ENCODE data around the gene TACSTD2. TPM values are rescaled to one million over a fixed set of nuclear protein-coding genes. Genes with fewer than 3 reads are reported as not detected.
A peak's percentile ranks its signal among the peaks of the same experiment; 100 is the strongest.

The TACSTD2 gene
- polyA plus RNA-seq, 3 donors, result 3.2 TPM; not detected in 2

DNA sequence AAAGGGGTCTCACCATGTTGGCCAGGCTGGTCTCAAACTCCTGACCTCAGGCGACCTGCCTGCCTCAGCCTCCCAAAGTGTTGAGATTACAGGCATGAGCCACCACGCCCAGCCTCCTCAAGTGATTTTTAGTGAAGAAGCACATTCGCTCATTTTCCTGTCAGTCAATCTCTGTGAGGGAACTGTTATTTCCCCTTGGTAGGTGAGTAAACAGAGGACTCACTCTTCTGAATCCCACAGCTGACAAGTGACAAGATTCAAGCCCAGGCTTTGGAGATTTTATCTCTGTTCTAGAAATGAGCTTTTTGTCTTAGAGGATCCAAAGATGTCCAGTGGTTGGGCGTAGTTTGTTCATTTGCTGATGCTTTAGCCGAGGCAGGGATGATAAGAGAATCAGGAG, 43.9 kb upstream of the TACSTD2 start:
- DNase-seq, result peak; percentile 58 to 74 (median 62)
- no peak overlapping the region for H3K9ac ChIP-seq (ENCODE audit: insufficient read depth, low read length, poor library complexity, severe bottlenecking)
- Mint-ChIP-seq H3K9me3 (no peaks in the 10 kb centered on the region), H3K4me1 (peaks cover 52% of the 10 kb centered on the region), H3K36me3 (no peaks in the 10 kb centered on the region), H3K27ac (peak overlapping the region in 6 of 7 donors; percentile 11 to 87 (median 76)), H3K27me3 (ENCODE audit: low read depth in 3 of 3) (peaks cover 2 to 6% (median 4%) of the 10 kb centered on the region in 3 donors), H3K4me3 (peak overlapping the region in 1 of 2 donors; percentile 24)
- peak overlapping the region in 1 of 2 donors; percentile 88 for H3K27ac ChIP-seq (ENCODE audit: low read depth in 1 of 2, low read length in 2 of 2)
- H3K27me3 ChIP-seq (ENCODE audit: control insufficient read depth in 2 of 2, insufficient read depth in 2 of 2, low read length in 2 of 2), result no peaks in the 10 kb centered on the region
- intact Hi-C loops (cut with micrococcal nuclease), result no loop called here
- H3K79me2 ChIP-seq (ENCODE audit: insufficient read depth, low read length), result no peaks in the 10 kb centered on the region
- H3K4me1 ChIP-seq (ENCODE audit: control insufficient read depth in 1 of 2, insufficient read depth in 2 of 2, low read length in 2 of 2), result peaks cover 46 to 54% of the 10 kb centered on the region in 2 donors
- TF ChIP-seq CTCF (IDR thresholded peaks at IDR 0.05), result no peak
- no peaks in the 10 kb centered on the region for H4K20me1 ChIP-seq (ENCODE audit: insufficient read depth, low read length)
- 83% methylated on average over 1 of the region's 5 CpGs for WGBS (ENCODE audit: insufficient coverage)
- H2AFZ ChIP-seq (ENCODE audit: insufficient read depth, low read depth, low read length, poor library complexity, severe bottlenecking), result no peak overlapping the region
- no peaks in the 10 kb centered on the region for H3K9me3 ChIP-seq (replicated peaks in 1 of 2; ENCODE audit: control insufficient read depth in 1 of 2, insufficient read depth in 1 of 2, low read length in 2 of 2)
- no peaks in the 10 kb centered on the region for H3K36me3 ChIP-seq (replicated peaks in 1 of 2; ENCODE audit: control insufficient read depth in 1 of 2, insufficient read depth in 2 of 2, low read length in 2 of 2)
- H3K4me3 ChIP-seq (replicated peaks in 1 of 3; ENCODE audit: low read depth in 2 of 3, low read length in 3 of 3), result no peak overlapping the region
- peak overlapping the region; percentile 16 for H3K4me2 ChIP-seq (replicated peaks; ENCODE audit: extremely low read depth, low read length, poor library complexity, severe bottlenecking)

DNA sequence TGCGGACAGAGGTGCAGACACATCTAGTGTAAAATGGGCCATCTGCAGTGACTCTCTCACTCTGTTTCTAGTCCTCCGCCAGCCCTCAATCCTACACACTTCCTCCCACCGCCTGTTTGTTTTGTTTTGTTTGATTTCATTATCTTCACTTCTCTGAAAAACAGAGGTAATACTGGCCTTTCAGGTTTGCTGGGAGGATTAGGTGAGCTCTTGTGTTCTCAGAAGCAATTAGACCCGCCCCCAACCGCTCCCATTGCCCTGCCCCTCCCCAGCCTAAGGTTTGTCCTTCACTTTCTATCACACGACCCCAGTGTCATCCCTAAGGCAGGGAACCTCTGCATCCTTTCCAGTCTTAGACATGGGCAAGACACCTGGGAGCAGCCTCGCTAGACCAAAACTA, 43.2 kb upstream of the TACSTD2 start:
- H3K79me2 ChIP-seq (ENCODE audit: insufficient read depth, low read length), result no peaks in the 10 kb centered on the region

More for the DNA sequence above, 43.2 kb upstream of the TACSTD2 start:
- no CpG with 5 or more reads among the region's 7 CpGs for WGBS (ENCODE audit: insufficient coverage)
- Mint-ChIP-seq H3K9me3 (no peaks in the 10 kb centered on the region), H3K27me3 (ENCODE audit: low read depth in 3 of 3) (peaks cover 2 to 3% (median 3%) of the 10 kb centered on the region in 3 donors), H3K4me3 (peak overlapping the region; percentile 25 to 48), H3K4me1 (peaks cover 52% of the 10 kb centered on the region), H3K36me3 (no peaks in the 10 kb centered on the region), H3K27ac (peak overlapping the region in 4 of 7 donors; percentile 13 to 87 (median 82))
- H4K20me1 ChIP-seq (ENCODE audit: insufficient read depth, low read length), result no peaks in the 10 kb centered on the region
- intact Hi-C loops (cut with micrococcal nuclease), result no loop called here
- peak overlapping the region in 1 of 2 donors; percentile 88 for H3K27ac ChIP-seq (ENCODE audit: low read depth in 1 of 2, low read length in 2 of 2)
- H3K9me3 ChIP-seq (replicated peaks in 1 of 2; ENCODE audit: control insufficient read depth in 1 of 2, insufficient read depth in 1 of 2, low read length in 2 of 2), result no peaks in the 10 kb centered on the region
- H3K27me3 ChIP-seq (ENCODE audit: control insufficient read depth in 2 of 2, insufficient read depth in 2 of 2, low read length in 2 of 2), result no peaks in the 10 kb centered on the region
- DNase-seq, result no peak
- TF ChIP-seq CTCF (IDR thresholded peaks at IDR 0.05), result no peak
- no peaks in the 10 kb centered on the region for H3K36me3 ChIP-seq (replicated peaks in 1 of 2; ENCODE audit: control insufficient read depth in 1 of 2, insufficient read depth in 2 of 2, low read length in 2 of 2)
- no peak overlapping the region for H3K9ac ChIP-seq (ENCODE audit: insufficient read depth, low read length, poor library complexity, severe bottlenecking)
- peak overlapping the region in 1 of 3 experiments; percentile 6 for H3K4me3 ChIP-seq (replicated peaks in 1 of 3; ENCODE audit: low read depth in 2 of 3, low read length in 3 of 3)
- H3K4me2 ChIP-seq (replicated peaks; ENCODE audit: extremely low read depth, low read length, poor library complexity, severe bottlenecking), result no peak overlapping the region
- peaks cover 46 to 54% of the 10 kb centered on the region in 2 donors for H3K4me1 ChIP-seq (ENCODE audit: control insufficient read depth in 1 of 2, insufficient read depth in 2 of 2, low read length in 2 of 2)
- peak overlapping the region; percentile 7 for H2AFZ ChIP-seq (ENCODE audit: insufficient read depth, low read depth, low read length, poor library complexity, severe bottlenecking)

All from CD14-positive monocyte (primary cell).